GM12865 (cell line): ENCODE results near the gene DBI.

ENCODE experiments used
- DNase-seq: peaks from one replicate; pipeline ENCODE4 v3.0.0; 2010; ENCODE audit warnings: low read depth
- H3K4me3 ChIP-seq: 2 replicates; pipeline ENCODE4 v1.5.1; 2011; ENCODE audit warnings: mild to moderate bottlenecking, low read depth, low read length, control low read depth
- TF ChIP-seq, protein P1 (sequence below): IDR thresholded peaks from 2 replicates; pipeline ENCODE4 v1.5.1; 2011; ENCODE audit warnings: low read length, control low read depth, low read depth, inconsistent platforms; ENCODE audit not compliant: insufficient read depth; ENCODE audit errors: missing control alignments

The DBI gene

DNA sequence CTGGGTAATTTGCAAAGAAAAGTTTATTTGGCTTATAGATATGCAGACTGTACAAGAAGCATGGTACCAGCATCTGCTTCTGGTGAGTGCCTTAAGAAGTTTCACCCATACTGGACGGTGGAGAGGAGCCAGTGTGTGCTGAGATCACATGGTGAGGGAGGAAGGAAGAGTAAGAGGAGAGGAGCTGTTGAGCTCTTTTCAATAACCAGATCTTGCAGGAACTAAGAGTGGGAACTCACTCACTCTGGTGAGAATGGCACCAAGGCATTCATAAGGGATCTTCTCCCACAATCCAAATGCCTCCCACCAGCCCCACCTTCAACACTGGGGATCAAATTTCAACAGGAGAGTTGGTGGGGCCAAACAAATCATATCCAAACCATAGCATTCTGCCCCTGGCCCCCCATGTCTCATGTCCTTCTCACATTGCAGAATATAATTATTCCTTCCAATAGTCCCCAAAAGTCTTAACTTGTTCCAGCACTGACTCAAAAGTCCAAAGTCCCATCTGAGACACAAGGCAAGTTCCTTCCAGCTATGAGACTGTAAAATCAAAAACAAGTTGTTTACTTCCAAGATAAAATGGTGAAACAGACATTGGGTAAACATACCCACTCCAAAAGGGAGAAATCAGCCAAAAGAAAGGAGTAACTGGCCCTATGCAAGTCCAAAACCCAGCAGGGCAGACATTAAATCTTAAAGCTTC lies 53.2 kb downstream of the DBI start:
- TF ChIP-seq, protein P1, sequence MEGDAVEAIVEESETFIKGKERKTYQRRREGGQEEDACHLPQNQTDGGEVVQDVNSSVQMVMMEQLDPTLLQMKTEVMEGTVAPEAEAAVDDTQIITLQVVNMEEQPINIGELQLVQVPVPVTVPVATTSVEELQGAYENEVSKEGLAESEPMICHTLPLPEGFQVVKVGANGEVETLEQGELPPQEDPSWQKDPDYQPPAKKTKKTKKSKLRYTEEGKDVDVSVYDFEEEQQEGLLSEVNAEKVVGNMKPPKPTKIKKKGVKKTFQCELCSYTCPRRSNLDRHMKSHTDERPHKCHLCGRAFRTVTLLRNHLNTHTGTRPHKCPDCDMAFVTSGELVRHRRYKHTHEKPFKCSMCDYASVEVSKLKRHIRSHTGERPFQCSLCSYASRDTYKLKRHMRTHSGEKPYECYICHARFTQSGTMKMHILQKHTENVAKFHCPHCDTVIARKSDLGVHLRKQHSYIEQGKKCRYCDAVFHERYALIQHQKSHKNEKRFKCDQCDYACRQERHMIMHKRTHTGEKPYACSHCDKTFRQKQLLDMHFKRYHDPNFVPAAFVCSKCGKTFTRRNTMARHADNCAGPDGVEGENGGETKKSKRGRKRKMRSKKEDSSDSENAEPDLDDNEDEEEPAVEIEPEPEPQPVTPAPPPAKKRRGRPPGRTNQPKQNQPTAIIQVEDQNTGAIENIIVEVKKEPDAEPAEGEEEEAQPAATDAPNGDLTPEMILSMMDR, result no peak
- H3K4me3 ChIP-seq, result no peak overlapping the region
- no peak for DNase-seq

DNA sequence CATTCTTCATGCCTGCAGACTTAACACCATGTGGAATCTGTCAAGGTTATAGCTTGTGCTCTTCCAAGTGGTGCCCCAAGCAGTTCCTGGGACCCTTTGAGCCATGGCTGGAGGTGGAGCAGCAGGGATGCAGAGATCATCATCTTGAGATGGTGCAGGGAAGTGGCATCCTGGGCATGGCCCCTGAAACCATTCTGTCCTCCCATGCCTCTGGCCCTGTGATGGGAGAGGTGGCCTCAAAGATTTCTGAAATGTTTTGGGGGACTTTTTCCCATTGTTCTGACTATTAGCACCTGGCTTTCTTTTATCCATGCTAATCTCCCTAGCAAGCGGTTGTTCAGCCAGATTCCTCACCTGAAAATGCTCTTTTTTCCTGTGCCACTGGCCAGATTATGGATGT lies 54.5 kb downstream of the DBI start:
- no peak overlapping the region for H3K4me3 ChIP-seq
- TF ChIP-seq, protein P1, result no peak
- DNase-seq, result no peak

DNA sequence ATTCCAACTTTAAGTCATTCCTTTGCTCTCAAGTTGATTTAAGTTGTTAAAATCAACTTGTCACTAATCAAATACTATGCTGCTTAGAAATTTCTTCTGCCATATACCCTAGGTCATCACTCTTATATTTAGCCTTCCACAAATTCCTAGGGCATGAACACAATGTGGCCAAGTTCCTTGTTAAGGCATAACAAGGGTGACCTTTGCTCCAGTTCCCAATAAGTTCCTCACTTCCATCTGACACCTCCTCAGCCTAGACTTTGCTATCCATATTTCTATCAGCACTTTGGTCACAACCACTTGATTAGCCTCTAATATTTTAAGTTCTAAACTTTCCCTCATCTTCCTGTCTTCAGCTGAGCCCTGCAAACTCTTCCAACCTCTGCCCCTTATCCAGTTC lies 55.0 kb downstream of the DBI start:
- TF ChIP-seq, protein P1, result no peak
- no peak overlapping the region for H3K4me3 ChIP-seq
- no peak for DNase-seq
